Mesenchymal stem cell (in vitro differentiated cells and primary cell): Measurements from ENCODE around the gene AMOT. TPM values are rescaled to one million over a fixed set of nuclear protein-coding genes. Genes with fewer than 3 reads are reported as not detected.

ENCODE experiments used
- DNase-seq: peaks from one replicate; pipeline ENCODE4 v3.0.0-alpha.2; 2013
- H2AFZ ChIP-seq: one replicate; pipeline ENCODE4 v1.6.1; 2013; ENCODE audit warnings: low read depth, mild to moderate bottlenecking, control low read depth, inconsistent platforms, low read length, moderate library complexity
- H2AK5ac ChIP-seq: 2 replicates; pipeline ENCODE4 v1.6.1; 2013; ENCODE audit warnings: low read length, moderate library complexity, mild to moderate bottlenecking, inconsistent platforms; ENCODE audit not compliant: severe bottlenecking
- H2BK120ac ChIP-seq: one replicate; pipeline ENCODE4 v1.6.1; 2013; ENCODE audit warnings: low read depth, mild to moderate bottlenecking, inconsistent platforms, low read length, moderate library complexity
- H2BK12ac ChIP-seq, 2 experiments: one replicate each; pipeline ENCODE4 v1.6.1; 2013; ENCODE audit warnings: inconsistent platforms in 2 of 2, low read length in 2 of 2, mild to moderate bottlenecking in 2 of 2, moderate library complexity in 2 of 2, control low read depth in 1 of 2
- H2BK15ac ChIP-seq: one replicate; pipeline ENCODE4 v1.6.1; 2013; ENCODE audit warnings: mild to moderate bottlenecking, low read depth, inconsistent platforms; ENCODE audit not compliant: poor library complexity, severe bottlenecking
- H2BK5ac ChIP-seq: 2 replicates; pipeline ENCODE4 v1.6.1; 2013; ENCODE audit warnings: low read depth, mild to moderate bottlenecking, low read length, control low read depth, inconsistent platforms; ENCODE audit not compliant: poor library complexity, severe bottlenecking
- H3K14ac ChIP-seq, 2 experiments: one replicate each; pipeline ENCODE4 v1.6.1; 2013; ENCODE audit warnings: inconsistent platforms in 2 of 2, low read length in 2 of 2, control low read depth in 1 of 2, mild to moderate bottlenecking in 1 of 2, moderate library complexity in 1 of 2
- H3K18ac ChIP-seq, 2 experiments: one replicate each; pipeline ENCODE4 v1.6.1; 2013; ENCODE audit warnings: inconsistent platforms in 2 of 2, low read length in 2 of 2, control low read depth in 1 of 2, low read depth in 1 of 2, mild to moderate bottlenecking in 1 of 2
- H3K23ac ChIP-seq, 2 experiments: one replicate each; pipeline ENCODE4 v1.6.1; 2013; ENCODE audit warnings: inconsistent platforms in 2 of 2, low read length in 2 of 2, mild to moderate bottlenecking in 2 of 2, moderate library complexity in 2 of 2, control low read depth in 1 of 2
- H3K27ac ChIP-seq: 2 replicates; pipeline ENCODE4 v1.5.1; 2013; ENCODE audit warnings: mild to moderate bottlenecking, moderate library complexity, low read length, control low read depth, inconsistent platforms; ENCODE audit not compliant: poor library complexity, severe bottlenecking
- H3K27me3 ChIP-seq, 2 experiments: 2 replicates each; pipeline versions ENCODE4 v1.6.1 to v1.7.0; 2013; ENCODE audit warnings: low read length in 2 of 2, mild to moderate bottlenecking in 2 of 2, moderate library complexity in 2 of 2, control low read depth in 1 of 2, inconsistent platforms in 1 of 2; ENCODE audit not compliant: control insufficient read depth in 1 of 2, insufficient read depth in 1 of 2
- H3K36me3 ChIP-seq, 2 experiments: 2 replicates each; pipeline versions ENCODE4 v1.6.1 to v1.7.0; 2013; ENCODE audit warnings: low read length in 2 of 2, control low read depth in 1 of 2, inconsistent platforms in 1 of 2, low read depth in 1 of 2, mild to moderate bottlenecking in 1 of 2; ENCODE audit not compliant: insufficient read depth in 2 of 2, control insufficient read depth in 1 of 2
- H3K4ac ChIP-seq, 2 experiments: one replicate each; pipeline ENCODE4 v1.6.1; 2013; ENCODE audit warnings: inconsistent platforms in 2 of 2, low read length in 2 of 2, mild to moderate bottlenecking in 2 of 2, moderate library complexity in 2 of 2, control low read depth in 1 of 2, low read depth in 1 of 2
- H3K4me1 ChIP-seq: 2 replicates; pipeline ENCODE4 v1.6.1; 2013; ENCODE audit warnings: low read depth, low read length, control low read depth; ENCODE audit not compliant: control insufficient read depth, insufficient read depth
- H3K4me2 ChIP-seq: 2 replicates; pipeline ENCODE4 v1.6.1; 2013; ENCODE audit warnings: low read length, mild to moderate bottlenecking, inconsistent platforms; ENCODE audit not compliant: poor library complexity, severe bottlenecking
- H3K4me3 ChIP-seq, 2 experiments: 2 replicates each; pipeline versions ENCODE4 v1.5.1 to v1.7.0; 2013; ENCODE audit warnings: low read length in 2 of 2, mild to moderate bottlenecking in 2 of 2, control low read depth in 1 of 2, low read depth in 1 of 2; ENCODE audit not compliant: insufficient read depth in 1 of 2
- H3K79me1 ChIP-seq: replicated peaks from 2 replicates; pipeline ENCODE4 v1.6.1; 2013; ENCODE audit warnings: mild to moderate bottlenecking, control low read depth, low read length, inconsistent platforms; ENCODE audit not compliant: poor library complexity, severe bottlenecking
- H3K9ac ChIP-seq: 2 replicates; pipeline ENCODE4 v1.7.0; 2013; ENCODE audit warnings: mild to moderate bottlenecking, low read length, moderate library complexity
- H3K9me3 ChIP-seq: 2 replicates; pipeline ENCODE4 v1.7.0; 2013; ENCODE audit warnings: mild to moderate bottlenecking, low read length; ENCODE audit not compliant: control insufficient read depth
- H4K8ac ChIP-seq: one replicate; pipeline ENCODE4 v1.6.1; 2013; ENCODE audit warnings: inconsistent platforms, mild to moderate bottlenecking, low read length, moderate library complexity
- H4K91ac ChIP-seq: one replicate; pipeline ENCODE4 v1.6.1; 2013; ENCODE audit warnings: mild to moderate bottlenecking, low read length, inconsistent platforms
- WGBS: methylation state at CpG from one replicate; pipeline ENCODE4 v1.1.7; 2013; ENCODE audit warnings: mixed read lengths; 5-methylcytosine and 5-hydroxymethylcytosine counted together
- polyA plus RNA-seq, 2 experiments: library from polyadenylated mRNA; stranded (reverse); fragments of 200-250 nt; gene quantifications; one replicate each; pipeline ENCODE4 v1.2.3, GENCODE V29; 2013

The AMOT gene, protein sequence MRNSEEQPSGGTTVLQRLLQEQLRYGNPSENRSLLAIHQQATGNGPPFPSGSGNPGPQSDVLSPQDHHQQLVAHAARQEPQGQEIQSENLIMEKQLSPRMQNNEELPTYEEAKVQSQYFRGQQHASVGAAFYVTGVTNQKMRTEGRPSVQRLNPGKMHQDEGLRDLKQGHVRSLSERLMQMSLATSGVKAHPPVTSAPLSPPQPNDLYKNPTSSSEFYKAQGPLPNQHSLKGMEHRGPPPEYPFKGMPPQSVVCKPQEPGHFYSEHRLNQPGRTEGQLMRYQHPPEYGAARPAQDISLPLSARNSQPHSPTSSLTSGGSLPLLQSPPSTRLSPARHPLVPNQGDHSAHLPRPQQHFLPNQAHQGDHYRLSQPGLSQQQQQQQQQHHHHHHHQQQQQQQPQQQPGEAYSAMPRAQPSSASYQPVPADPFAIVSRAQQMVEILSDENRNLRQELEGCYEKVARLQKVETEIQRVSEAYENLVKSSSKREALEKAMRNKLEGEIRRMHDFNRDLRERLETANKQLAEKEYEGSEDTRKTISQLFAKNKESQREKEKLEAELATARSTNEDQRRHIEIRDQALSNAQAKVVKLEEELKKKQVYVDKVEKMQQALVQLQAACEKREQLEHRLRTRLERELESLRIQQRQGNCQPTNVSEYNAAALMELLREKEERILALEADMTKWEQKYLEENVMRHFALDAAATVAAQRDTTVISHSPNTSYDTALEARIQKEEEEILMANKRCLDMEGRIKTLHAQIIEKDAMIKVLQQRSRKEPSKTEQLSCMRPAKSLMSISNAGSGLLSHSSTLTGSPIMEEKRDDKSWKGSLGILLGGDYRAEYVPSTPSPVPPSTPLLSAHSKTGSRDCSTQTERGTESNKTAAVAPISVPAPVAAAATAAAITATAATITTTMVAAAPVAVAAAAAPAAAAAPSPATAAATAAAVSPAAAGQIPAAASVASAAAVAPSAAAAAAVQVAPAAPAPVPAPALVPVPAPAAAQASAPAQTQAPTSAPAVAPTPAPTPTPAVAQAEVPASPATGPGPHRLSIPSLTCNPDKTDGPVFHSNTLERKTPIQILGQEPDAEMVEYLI
- polyA plus RNA-seq (2013, experiment 1 of 2), result 3.2 TPM
- polyA plus RNA-seq (2013, experiment 2 of 2), result 3.6 TPM

DNA sequence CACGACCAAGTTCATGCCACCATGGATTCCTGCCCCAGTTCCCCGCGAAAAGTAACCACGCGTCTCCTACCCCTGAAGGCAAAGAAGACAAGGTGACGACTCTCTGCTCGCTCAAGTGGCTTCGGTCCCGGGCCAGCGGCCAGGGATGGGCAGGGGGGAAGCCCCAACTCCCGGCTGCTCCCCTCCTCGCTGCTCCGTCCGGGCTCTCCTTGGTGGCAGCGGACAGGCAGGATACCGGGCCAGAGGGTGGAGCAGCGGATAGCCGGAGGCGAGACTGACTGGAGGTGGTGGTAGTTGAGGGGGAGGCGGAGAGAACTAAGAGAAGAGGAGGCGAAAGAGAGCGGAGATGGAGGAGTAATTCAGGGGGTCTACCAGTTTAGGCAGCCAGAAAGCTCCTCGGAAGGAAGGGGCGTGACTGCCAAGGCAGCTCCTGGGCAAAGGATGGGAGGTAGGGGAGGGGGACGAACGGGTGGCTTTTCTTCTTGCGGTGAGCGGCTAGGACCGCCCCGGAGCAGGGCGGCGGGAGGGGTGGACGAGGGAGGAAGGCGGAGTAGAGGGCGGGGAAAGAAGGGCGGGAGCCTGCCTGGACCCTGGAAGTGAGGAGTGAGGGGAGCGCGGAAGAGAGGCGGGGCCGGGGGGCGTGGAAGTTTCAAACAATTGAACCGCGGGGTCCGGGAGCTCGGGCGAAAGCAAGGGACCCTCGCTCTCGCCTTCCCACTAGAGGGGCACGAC, at the start of gene AMOT:
Gene AMOT, minus strand, starts transcription at position 450 of the 732 bp plus-strand sequence. CDS start 17,705 bp downstream, outside the sequence.
- Histone ChIP-seq H3K9me3 (peaks cover 6% of the 10 kb centered on the region), H3K9ac (peak within 1 kb of the TSS; percentile 75), H2BK5ac (peak within 1 kb of the TSS; percentile 19), H3K18ac (peak within 1 kb of the TSS in 1 of 2 experiments; percentile 52), H2BK12ac (peak within 1 kb of the TSS in 1 of 2 experiments; percentile 54), H3K4ac (peak within 1 kb of the TSS in 1 of 2 experiments; percentile 28), H3K4me3 (peak within 1 kb of the TSS; percentile 61 to 87), H2AFZ (peak within 1 kb of the TSS; percentile 88), H3K27ac (peak within 1 kb of the TSS; percentile 45), H3K36me3 (no peaks in the 10 kb centered on the region), H3K79me1 (no peaks in the 10 kb centered on the region), H3K23ac (no peak within 1 kb of the TSS), H3K27me3 (peaks cover 0 to 46% of the 10 kb centered on the region in 2 experiments), H2AK5ac (no peak within 1 kb of the TSS), H3K4me1 (no peaks in the 10 kb centered on the region), H2BK120ac (no peak within 1 kb of the TSS), H3K14ac (peak within 1 kb of the TSS in 1 of 2 experiments; percentile 55), H4K8ac (no peak within 1 kb of the TSS), H3K4me2 (peak within 1 kb of the TSS; percentile 76), H4K91ac (no peak within 1 kb of the TSS), H2BK15ac (peak within 1 kb of the TSS; percentile 23)
- under 1% methylated on average over 45 of the region's 49 CpGs for whole genome bisulfite sequencing
- DNase-seq, result peak; percentile 82

DNA sequence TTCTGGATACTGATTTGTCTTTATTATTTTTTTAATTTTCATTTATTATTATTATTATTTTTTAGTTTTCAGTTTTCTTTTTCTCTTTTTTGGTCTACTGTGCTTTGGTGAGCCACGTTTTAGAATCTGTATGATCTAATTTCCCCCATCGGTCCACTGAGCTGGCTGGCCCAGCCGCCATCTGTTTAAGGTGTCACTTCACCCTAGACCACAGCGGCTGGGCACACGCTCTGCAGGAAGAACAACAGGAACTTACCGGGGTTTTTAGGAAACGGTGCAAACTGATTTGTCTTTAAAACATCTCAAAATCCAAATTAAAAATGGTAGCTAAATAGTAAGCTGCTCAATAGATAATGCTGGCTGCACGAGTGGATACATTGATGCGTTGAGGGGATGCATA, 48.8 kb upstream of the AMOT start:
- peaks cover 0 to 11% of the 10 kb centered on the region in 2 experiments for H3K27me3 ChIP-seq
- H3K4me2 ChIP-seq, result no peak overlapping the region
- no peak overlapping the region for H3K9ac ChIP-seq
- no peak overlapping the region for H4K91ac ChIP-seq
- H3K27ac ChIP-seq, result no peak overlapping the region
- no peaks in the 10 kb centered on the region for H3K36me3 ChIP-seq
- no peak overlapping the region for H2BK5ac ChIP-seq
- no peak overlapping the region for H2BK15ac ChIP-seq
- no peak overlapping the region for H2AK5ac ChIP-seq
- no peak overlapping the region for H3K23ac ChIP-seq
- H3K4ac ChIP-seq, result no peak overlapping the region
- H3K4me1 ChIP-seq, result no peaks in the 10 kb centered on the region
- no peak overlapping the region for H3K14ac ChIP-seq
- WGBS, result 97% methylated on average over 5 of the region's 9 CpGs
- H3K4me3 ChIP-seq, result no peak overlapping the region
- no peak overlapping the region for H4K8ac ChIP-seq
- no peak overlapping the region for H2BK12ac ChIP-seq
- H2AFZ ChIP-seq, result no peak overlapping the region
- H3K18ac ChIP-seq, result no peak overlapping the region
- no peaks in the 10 kb centered on the region for H3K79me1 ChIP-seq
- no peak for DNase-seq
- H2BK120ac ChIP-seq, result no peak overlapping the region
- H3K9me3 ChIP-seq, result no peaks in the 10 kb centered on the region

DNA sequence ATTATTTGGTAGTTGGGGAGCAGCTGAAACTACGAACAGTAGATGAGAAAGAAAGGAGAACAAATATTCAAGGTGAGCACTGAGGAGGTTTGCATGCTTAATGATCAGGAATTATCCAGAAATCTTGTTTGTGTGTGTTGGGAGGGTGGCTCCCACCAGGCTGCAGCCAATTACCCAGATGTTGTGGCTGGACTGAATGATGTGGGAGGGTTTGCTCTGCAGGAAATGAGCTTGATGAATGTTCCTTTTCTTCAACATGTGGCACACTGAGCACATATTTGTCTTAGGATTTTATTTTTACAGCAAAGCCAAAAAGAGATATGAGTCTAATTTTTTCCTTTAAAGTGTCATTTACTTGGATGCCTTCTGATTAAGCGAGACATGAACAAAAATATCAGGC, 48.3 kb upstream of the AMOT start:
- H2BK5ac ChIP-seq, result no peak overlapping the region
- no peak overlapping the region for H3K23ac ChIP-seq
- H3K27me3 ChIP-seq, result peaks cover 0 to 12% of the 10 kb centered on the region in 2 experiments
- H3K36me3 ChIP-seq, result no peaks in the 10 kb centered on the region
- no peak overlapping the region for H2AK5ac ChIP-seq
- WGBS, result 85% methylated on average over 1 of the region's 2 CpGs
- H3K79me1 ChIP-seq, result no peaks in the 10 kb centered on the region
- H3K9me3 ChIP-seq, result no peaks in the 10 kb centered on the region
- no peak overlapping the region for H2BK120ac ChIP-seq
- no peak overlapping the region for H4K91ac ChIP-seq
- H3K14ac ChIP-seq, result no peak overlapping the region
- DNase-seq, result no peak
- no peak overlapping the region for H3K4me2 ChIP-seq
- no peak overlapping the region for H3K4me3 ChIP-seq
- no peak overlapping the region for H4K8ac ChIP-seq
- H3K4ac ChIP-seq, result no peak overlapping the region
- H3K18ac ChIP-seq, result no peak overlapping the region
- no peak overlapping the region for H2AFZ ChIP-seq
- no peak overlapping the region for H2BK15ac ChIP-seq
- H3K4me1 ChIP-seq, result no peaks in the 10 kb centered on the region
- no peak overlapping the region for H3K9ac ChIP-seq
- no peak overlapping the region for H3K27ac ChIP-seq
- no peak overlapping the region for H2BK12ac ChIP-seq
